Fibroblast of skin of right biceps (primary cell): ENCODE results near the gene TYW1.
"Not testable (repeated sequence)": the region's sequence is repeated elsewhere in the genome, so short reads cannot be mapped to it uniquely, and the experiment has no call there.

ENCODE experiments used
- DNase-seq: peaks from one replicate; pipeline ENCODE4 v3.0.0-alpha.2; 2013

Gene TYW1

GRCh38 chr7:66995050-66995776 is 1.4 kb upstream of the TYW1 start, which contains the start of gene SBDS:
Gene SBDS, minus strand, starts transcription at chr7:66995586. Its CDS starts 169 bp downstream, at chr7:66995417.
- peak; percentile 99 for DNase-seq

GRCh38 chr7:67000601-67001258 is 4.1 kb downstream of the TYW1 start:
- peak; percentile 30 for DNase-seq

GRCh38 chr7:67004145-67004544 is 7.5 kb downstream of the TYW1 start:
- DNase-seq, result not testable (repeated sequence)

DNA sequence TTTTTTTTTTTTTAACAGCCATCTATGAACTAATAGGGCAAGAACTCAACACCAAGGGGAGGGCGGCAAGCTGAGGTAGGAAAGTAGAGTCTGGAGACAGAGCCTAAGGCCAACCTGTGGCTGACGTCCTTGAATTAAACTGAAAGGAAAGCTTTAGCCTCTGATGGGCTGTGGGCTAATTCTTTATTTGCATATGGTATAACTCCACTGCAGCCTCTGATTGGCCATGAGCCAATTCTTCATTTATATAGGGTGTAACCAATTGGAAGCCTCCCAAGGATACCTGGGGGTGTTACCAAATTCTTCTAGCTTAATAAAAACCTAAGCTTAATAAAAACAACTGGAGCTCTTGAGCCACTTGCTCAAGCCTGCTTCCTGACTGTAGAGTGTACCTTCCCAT is 10.3 kb downstream of the TYW1 start:
- DNase-seq, result no peak

DNA sequence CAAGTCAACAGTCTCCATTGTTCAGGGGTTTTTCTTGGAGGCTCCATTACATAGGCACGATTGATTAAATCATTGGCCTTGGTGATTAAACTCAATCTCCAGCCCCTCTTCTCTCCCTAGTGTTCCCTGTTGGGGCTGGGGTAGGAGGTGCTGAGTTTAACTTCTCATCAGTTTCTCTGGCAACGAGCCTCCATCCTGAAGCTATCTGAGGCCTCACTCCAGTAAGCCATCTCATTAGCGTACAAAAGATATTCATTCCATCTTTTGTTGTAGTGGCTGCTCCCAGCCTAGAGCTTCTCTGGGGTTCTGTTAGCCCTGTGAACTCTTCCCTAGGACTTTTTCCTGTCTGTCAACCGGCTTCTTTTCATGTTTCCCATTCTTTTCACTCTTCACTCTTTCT is 11.6 kb downstream of the TYW1 start:
- no peak for DNase-seq

DNA sequence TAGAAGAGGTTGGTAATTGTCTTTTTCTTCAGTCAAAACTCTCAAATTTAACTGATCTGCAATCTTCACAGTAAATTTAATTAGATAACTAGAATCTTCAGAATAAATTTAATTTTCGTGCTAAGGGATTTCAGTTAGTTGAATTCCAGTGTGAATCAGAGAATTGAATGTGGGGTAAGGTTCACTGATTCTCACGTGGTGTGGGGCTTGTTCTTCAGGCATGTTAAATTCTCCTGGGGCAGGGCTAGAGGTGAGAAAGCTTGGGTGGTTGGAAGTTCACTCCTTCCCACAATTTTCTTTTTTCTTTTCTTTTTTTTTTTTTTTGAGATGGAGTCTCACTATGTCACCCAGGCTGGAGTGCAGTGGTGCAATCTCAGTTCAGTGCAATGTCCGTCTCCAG is 13.0 kb downstream of the TYW1 start:
- DNase-seq, result not testable (repeated sequence)

DNA sequence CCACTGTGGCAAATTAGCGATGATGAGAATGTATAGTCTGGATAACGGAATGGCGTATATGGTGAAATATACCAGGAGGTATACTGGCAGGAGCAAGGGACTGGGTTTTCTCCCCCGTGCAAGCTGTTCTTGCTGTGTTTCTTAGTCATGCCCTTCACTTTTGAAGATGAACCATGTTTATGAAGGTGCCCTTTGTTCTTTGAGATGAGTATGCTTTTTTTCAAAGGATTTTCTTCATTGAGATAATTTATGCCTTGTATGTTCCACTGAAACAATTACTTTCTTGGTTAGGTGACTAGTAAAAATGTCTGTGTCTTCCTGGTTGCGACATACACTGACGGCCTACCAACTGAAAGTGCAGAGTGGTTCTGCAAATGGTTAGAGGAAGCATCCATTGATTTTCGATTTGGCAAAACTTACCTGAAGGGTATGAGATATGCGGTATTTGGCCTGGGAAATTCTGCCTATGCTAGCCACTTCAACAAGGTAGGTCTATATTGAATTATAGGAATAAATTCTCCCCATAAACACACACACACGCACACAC is 17.5 kb downstream of the TYW1 start:
- not testable (repeated sequence) for DNase-seq

GRCh38 chr7:67017971-67018370 is 21.3 kb downstream of the TYW1 start:
- not testable (repeated sequence) for DNase-seq

DNA sequence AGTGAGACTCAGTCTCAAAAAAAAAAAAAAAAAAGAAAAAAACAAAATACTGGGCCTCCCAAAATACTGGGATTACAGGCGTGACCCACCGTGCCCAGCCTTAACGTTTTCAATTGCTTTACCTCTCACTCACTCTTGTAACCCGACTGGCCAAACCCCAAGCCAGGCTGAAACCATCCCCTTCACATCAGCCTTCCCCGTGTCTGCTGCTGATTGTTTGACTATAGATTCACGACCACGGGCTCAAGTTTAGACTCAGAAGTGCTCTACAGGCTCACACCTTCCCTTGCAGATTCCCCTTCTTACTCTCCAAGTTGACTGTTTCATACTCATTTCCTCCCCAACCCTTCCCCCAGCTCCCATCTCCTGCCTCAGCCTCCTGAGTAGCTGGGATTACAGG is 22.3 kb downstream of the TYW1 start:
- no peak for DNase-seq

- DNase-seq, result peak; percentile 73
These were observed 23.1 kb downstream of the TYW1 start for GRCh38 chr7:67019562-67020390.

DNA sequence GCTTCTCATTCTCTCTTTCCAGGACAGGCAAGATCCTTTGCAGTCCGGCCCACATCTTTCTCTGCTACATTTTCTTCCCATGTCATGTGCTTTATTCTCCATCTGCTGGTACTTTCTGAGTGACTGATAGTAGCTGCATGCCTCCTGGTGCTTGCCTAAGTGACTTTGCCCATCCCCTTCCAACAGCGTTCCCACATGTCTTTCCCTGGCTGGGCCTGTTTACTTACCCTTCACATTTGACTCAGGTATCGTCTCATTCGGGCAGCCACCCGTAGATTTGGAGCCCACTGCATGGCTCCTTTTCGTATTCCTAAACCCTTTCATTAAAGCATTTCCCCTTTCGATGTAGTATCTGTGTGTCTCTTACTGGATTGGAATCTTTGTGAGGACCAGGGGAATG is 24.6 kb downstream of the TYW1 start:
- DNase-seq, result no peak

- no peak for DNase-seq
These were observed 25.9 kb downstream of the TYW1 start for GRCh38 chr7:67022511-67022910.

DNA sequence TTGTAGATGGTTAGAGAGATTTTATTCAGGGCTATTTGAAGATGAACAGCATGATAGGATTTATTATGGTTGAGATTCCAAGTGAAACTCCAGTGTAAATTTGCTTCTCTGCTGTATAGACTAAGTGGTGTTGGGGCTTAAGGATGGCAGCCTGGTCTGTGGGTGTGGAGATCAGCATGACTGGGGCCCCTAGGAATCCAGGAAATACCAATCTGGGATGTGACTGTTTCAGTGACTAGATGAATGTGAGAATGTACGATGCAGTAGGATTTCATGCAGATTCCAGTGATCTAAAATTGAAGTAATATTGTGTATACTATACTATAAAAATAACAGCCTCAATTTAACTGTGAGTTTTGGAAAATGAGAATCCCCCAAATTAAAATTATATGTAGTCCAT is 28.8 kb downstream of the TYW1 start:
- peak; percentile 80 for DNase-seq

- not testable (repeated sequence) for DNase-seq
These were observed 35.1 kb downstream of the TYW1 start for GRCh38 chr7:67031685-67032084.

DNA sequence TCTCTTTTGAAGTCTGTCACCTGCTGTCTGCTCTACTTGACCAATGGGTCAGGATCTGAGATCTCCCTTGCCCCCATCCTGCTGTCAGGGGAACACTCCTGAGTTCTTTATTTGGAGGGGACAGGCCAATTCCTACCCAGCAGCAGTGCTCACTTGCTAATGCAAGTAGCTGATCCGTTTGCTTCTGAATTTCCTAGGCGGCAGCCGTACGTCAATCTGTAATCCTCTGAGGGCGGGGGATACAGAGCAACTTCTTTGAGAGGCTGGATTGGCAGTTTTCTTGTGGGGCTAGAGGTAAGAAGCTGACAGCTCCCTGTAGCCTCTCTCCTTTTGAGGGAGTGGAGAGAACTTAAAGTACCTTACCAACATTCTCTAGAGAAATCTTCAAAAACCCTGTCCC is 36.6 kb downstream of the TYW1 start:
- no peak for DNase-seq

DNA sequence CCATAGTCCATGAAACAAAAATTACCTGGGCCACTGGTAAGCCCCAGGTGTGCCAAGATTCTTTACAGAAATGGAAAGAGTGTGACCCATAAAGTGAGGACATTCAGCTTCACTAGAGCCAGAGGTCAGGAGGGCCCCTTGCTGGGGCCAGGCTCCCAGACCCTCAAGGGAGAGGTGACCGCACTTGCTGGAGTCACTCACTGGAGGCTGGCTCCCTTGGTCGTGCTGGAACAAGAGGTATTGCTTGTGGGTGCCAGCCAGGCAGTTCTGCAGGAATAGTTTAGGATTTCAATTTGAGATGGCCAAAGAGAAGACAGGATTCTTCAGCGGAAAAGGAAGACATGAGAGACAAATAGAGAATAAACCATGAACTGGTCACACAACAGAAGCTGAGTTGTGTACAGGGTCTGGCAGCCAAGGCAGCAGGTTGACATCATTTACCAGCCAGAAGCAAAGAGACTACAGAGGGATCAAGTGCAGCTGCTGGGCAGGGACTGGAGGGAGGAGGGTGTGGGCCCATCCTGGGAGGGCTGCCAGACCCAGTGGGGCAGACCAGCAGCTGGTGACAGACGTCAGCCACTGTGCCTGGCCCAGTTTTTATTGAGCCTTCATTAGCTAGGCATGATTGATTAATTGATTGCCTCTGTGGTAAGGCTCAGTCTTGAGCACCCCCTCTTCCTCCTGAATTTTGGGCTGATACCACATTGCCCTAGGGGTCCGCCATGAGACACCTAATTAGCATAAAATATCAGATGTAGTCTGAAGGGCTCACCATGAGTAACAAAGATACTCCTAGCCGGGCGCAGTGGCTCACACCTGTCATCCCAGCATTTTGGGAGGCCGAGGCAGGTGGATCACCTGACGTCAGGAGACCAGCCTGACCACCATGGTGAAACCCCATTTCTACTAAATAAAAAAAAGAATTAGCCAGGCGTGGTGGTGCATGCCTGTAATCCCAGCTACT is 40.1 kb downstream of the TYW1 start:
- not testable (repeated sequence) for DNase-seq

DNA sequence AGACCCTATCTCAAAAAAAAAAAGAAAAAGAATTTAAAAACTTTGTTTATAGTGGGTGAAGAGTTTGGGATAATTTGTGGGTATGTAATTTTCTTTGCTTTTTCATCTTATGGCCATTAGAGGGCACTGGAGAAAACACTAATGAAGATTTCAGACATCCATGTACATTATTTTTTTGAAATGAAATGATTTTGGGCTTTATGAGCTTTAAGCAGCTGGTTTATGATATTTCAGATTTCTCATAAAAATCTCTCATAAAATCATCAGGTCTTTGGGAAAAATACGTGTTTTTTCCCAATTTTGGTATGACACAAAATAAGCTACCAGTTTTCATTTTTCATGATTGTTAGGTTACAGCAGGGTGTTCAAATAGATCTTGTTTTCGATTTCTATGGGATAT is 44.2 kb downstream of the TYW1 start:
- DNase-seq, result not testable (repeated sequence)

- DNase-seq, result peak; percentile 81
These were observed 46.3 kb downstream of the TYW1 start for GRCh38 chr7:67042781-67043558.

- peak; percentile 4 for DNase-seq
These were observed 46.9 kb downstream of the TYW1 start for GRCh38 chr7:67043559-67043930.

GRCh38 chr7:67045496-67045995 is 48.9 kb downstream of the TYW1 start:
- DNase-seq, result no peak

DNA sequence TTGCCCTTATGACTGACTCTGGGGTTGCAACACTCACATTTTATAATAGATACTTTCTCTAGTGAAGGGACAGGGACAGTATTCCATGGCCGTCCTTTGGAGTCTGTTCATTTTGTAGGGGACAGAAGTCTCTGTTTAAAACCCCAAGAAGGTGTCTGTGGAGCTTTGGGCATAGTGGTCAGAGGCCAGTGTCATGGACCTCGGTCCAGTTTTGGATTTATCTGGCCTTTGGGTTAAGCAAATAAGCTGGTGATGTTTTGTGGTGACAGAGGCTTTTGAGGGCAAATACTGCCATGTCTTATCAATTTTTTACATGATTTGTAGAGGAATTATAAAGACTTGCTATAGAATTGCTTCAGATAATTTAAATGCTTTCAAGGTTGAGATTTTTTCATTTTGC is 50.2 kb downstream of the TYW1 start:
- DNase-seq, result not testable (repeated sequence)
